GM19324 (cell line): Measurements from ENCODE around the gene RETREG1.
"Not testable (repeated sequence)": the region's sequence is repeated elsewhere in the genome, so short reads cannot be mapped to it uniquely, and the experiment has no call there.

Source experiments
- ATAC-seq: cut with Tn5 transposase; IDR thresholded peaks from one replicate; pipeline ENCODE4 v1.9.1; 2021; ENCODE audit warnings: mild to moderate bottlenecking, moderate library complexity; ENCODE audit not compliant: unreplicated experiment, low FRiP score

Gene RETREG1

GRCh38 chr5:16558984-16559629, 57.7 kb downstream of the RETREG1 start:
- ATAC-seq, result no peak

GRCh38 chr5:16557477-16557876, 59.3 kb downstream of the RETREG1 start:
- no peak for ATAC-seq

GRCh38 chr5:16554110-16554509, 62.7 kb downstream of the RETREG1 start:
- no peak for ATAC-seq

- peak; percentile 83 for ATAC-seq
These were observed 64.0 kb downstream of the RETREG1 start for GRCh38 chr5:16552666-16553343.

- ATAC-seq, result no peak
These were observed 65.2 kb downstream of the RETREG1 start for GRCh38 chr5:16551628-16552027.

- peak; percentile 69 for ATAC-seq
These were observed 66.4 kb downstream of the RETREG1 start for GRCh38 chr5:16550316-16550952.

- ATAC-seq, result no peak
These were observed 67.1 kb downstream of the RETREG1 start for GRCh38 chr5:16549491-16550206.

GRCh38 chr5:16548812-16549211, 68.0 kb downstream of the RETREG1 start:
- ATAC-seq, result no peak

- ATAC-seq, result no peak
These were observed 68.7 kb downstream of the RETREG1 start for GRCh38 chr5:16548115-16548514.

- ATAC-seq, result no peak
These were observed 69.5 kb downstream of the RETREG1 start for GRCh38 chr5:16547200-16547842.

- ATAC-seq, result no peak
These were observed 70.1 kb downstream of the RETREG1 start for GRCh38 chr5:16546732-16547131.

- ATAC-seq, result no peak
These were observed 72.0 kb downstream of the RETREG1 start for GRCh38 chr5:16544607-16545374.

- not testable (repeated sequence) for ATAC-seq
These were observed 73.6 kb downstream of the RETREG1 start for GRCh38 chr5:16543206-16543605.

GRCh38 chr5:16542236-16542635, 74.6 kb downstream of the RETREG1 start:
- no peak for ATAC-seq

- not testable (repeated sequence) for ATAC-seq
These were observed 75.2 kb downstream of the RETREG1 start for GRCh38 chr5:16541592-16541991.

- no peak for ATAC-seq
These were observed 76.4 kb downstream of the RETREG1 start for GRCh38 chr5:16540421-16540820.

- ATAC-seq, result no peak
These were observed 77.6 kb downstream of the RETREG1 start for GRCh38 chr5:16539169-16539666.

- no peak for ATAC-seq
These were observed 78.8 kb downstream of the RETREG1 start for GRCh38 chr5:16538006-16538405.

- no peak for ATAC-seq
These were observed 80.0 kb downstream of the RETREG1 start for GRCh38 chr5:16536818-16537217.

- no peak for ATAC-seq
These were observed 80.6 kb downstream of the RETREG1 start for GRCh38 chr5:16536246-16536645.
